ENCODE data around the gene HACE1. TPM values are rescaled to one million over a fixed set of nuclear protein-coding genes. Genes with fewer than 3 reads are reported as not detected.

Gene HACE1
- polyA plus RNA-seq, 3 donors: 2.7 to 3.9 (median 3.4) TPM

DNA sequence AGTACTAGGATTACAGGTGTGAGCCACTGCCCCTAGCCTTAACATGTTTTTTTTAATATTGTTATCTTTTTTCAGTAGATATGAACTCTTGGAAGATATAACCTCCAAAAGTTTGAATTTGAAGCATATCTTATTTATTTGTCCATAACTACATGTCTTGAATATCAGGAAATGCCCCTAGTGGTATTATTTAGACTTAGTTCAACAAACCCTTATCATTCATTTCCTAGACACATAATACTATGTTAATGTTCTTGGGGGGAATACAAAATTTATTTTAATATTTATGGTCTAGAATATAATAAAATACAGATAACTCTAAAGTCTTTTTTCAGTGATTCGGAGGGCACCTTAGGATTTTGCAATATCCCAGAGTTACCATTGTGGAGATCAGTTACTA, 160.7 kb downstream of the HACE1 start:
- intact Hi-C loops (cut with micrococcal nuclease): no loop called here
- no peaks in the 10 kb centered on the region for H4K20me1 ChIP-seq (ENCODE audit: insufficient read depth, low read length)
- no peak overlapping the region for H3K9ac ChIP-seq (ENCODE audit: insufficient read depth, low read length, poor library complexity, severe bottlenecking)
- TF ChIP-seq, protein P1, sequence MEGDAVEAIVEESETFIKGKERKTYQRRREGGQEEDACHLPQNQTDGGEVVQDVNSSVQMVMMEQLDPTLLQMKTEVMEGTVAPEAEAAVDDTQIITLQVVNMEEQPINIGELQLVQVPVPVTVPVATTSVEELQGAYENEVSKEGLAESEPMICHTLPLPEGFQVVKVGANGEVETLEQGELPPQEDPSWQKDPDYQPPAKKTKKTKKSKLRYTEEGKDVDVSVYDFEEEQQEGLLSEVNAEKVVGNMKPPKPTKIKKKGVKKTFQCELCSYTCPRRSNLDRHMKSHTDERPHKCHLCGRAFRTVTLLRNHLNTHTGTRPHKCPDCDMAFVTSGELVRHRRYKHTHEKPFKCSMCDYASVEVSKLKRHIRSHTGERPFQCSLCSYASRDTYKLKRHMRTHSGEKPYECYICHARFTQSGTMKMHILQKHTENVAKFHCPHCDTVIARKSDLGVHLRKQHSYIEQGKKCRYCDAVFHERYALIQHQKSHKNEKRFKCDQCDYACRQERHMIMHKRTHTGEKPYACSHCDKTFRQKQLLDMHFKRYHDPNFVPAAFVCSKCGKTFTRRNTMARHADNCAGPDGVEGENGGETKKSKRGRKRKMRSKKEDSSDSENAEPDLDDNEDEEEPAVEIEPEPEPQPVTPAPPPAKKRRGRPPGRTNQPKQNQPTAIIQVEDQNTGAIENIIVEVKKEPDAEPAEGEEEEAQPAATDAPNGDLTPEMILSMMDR (IDR thresholded peaks at IDR 0.05): no peak
- H3K9me3 ChIP-seq (replicated peaks in 1 of 2; ENCODE audit: control insufficient read depth in 1 of 2, insufficient read depth in 1 of 2, low read length in 2 of 2): no peaks in the 10 kb centered on the region
- no CpG with 5 or more reads among the region's 1 CpG for WGBS (ENCODE audit: insufficient coverage)
- H3K4me2 ChIP-seq (replicated peaks; ENCODE audit: extremely low read depth, low read length, poor library complexity, severe bottlenecking): no peak overlapping the region
- H3K27ac Mint-ChIP-seq: no peak overlapping the region
- no peak for DNase-seq
- no peak overlapping the region for H2AFZ ChIP-seq (ENCODE audit: insufficient read depth, low read depth, low read length, poor library complexity, severe bottlenecking)
- H3K4me1 Mint-ChIP-seq: peaks cover 6% of the 10 kb centered on the region
- no peaks in the 10 kb centered on the region for H3K27me3 ChIP-seq (ENCODE audit: control insufficient read depth in 2 of 2, insufficient read depth in 2 of 2, low read length in 2 of 2)
- no peak overlapping the region for H3K27ac ChIP-seq (ENCODE audit: low read depth in 1 of 2, low read length in 2 of 2)
- no peaks in the 10 kb centered on the region for H3K36me3 ChIP-seq (replicated peaks in 1 of 2; ENCODE audit: control insufficient read depth in 1 of 2, insufficient read depth in 2 of 2, low read length in 2 of 2)
- H3K4me1 ChIP-seq (ENCODE audit: control insufficient read depth in 1 of 2, insufficient read depth in 2 of 2, low read length in 2 of 2): no peaks in the 10 kb centered on the region
- peaks cover 0 to 1% (median 0%) of the 10 kb centered on the region in 3 donors for H3K27me3 Mint-ChIP-seq (ENCODE audit: low read depth in 3 of 3)
- no peak overlapping the region for H3K4me3 Mint-ChIP-seq
- H3K79me2 ChIP-seq (ENCODE audit: insufficient read depth, low read length): no peaks in the 10 kb centered on the region
- no peak overlapping the region for H3K4me3 ChIP-seq (replicated peaks in 1 of 3; ENCODE audit: low read depth in 2 of 3, low read length in 3 of 3)
- no peaks in the 10 kb centered on the region for H3K36me3 Mint-ChIP-seq
- no peaks in the 10 kb centered on the region for H3K9me3 Mint-ChIP-seq

DNA sequence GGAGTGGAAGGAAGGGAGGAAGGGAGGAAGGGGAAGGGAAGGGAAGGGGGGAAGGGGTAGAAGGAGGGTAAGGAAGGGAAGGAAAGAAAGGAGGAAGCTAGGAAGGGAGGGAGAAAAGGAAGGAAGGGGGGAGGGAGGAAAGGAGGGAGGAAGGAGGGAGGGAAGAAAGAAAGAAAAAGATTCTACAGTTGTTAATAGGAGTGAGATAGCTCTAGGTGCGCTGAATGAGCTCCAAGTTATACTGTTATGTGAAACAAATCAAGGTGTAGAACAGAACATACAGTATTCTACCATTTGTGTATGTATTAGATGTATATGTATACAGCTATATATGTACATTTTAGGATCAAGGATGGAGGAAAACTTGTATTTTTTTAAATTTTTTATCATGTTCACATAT, 167.7 kb downstream of the HACE1 start:
- WGBS (ENCODE audit: insufficient coverage): no CpG with 5 or more reads among the region's 1 CpG
- peaks cover 0 to 4% (median 0%) of the 10 kb centered on the region in 7 donors for H3K9me3 Mint-ChIP-seq
- Histone ChIP-seq H2AFZ (ENCODE audit: insufficient read depth, low read depth, low read length, poor library complexity, severe bottlenecking) (no peak overlapping the region), H4K20me1 (ENCODE audit: insufficient read depth, low read length) (no peaks in the 10 kb centered on the region), H3K9me3 (replicated peaks in 1 of 2; ENCODE audit: control insufficient read depth in 1 of 2, insufficient read depth in 1 of 2, low read length in 2 of 2) (no peaks in the 10 kb centered on the region), H3K9ac (ENCODE audit: insufficient read depth, low read length, poor library complexity, severe bottlenecking) (no peak overlapping the region), H3K36me3 (replicated peaks in 1 of 2; ENCODE audit: control insufficient read depth in 1 of 2, insufficient read depth in 2 of 2, low read length in 2 of 2) (no peaks in the 10 kb centered on the region), H3K79me2 (ENCODE audit: insufficient read depth, low read length) (no peaks in the 10 kb centered on the region), H3K4me3 (replicated peaks in 1 of 3; ENCODE audit: low read depth in 2 of 3, low read length in 3 of 3) (no peak overlapping the region), H3K27me3 (ENCODE audit: control insufficient read depth in 2 of 2, insufficient read depth in 2 of 2, low read length in 2 of 2) (no peaks in the 10 kb centered on the region), H3K4me1 (ENCODE audit: control insufficient read depth in 1 of 2, insufficient read depth in 2 of 2, low read length in 2 of 2) (no peaks in the 10 kb centered on the region), H3K27ac (ENCODE audit: low read depth in 1 of 2, low read length in 2 of 2) (no peak overlapping the region), H3K4me2 (replicated peaks; ENCODE audit: extremely low read depth, low read length, poor library complexity, severe bottlenecking) (no peak overlapping the region)
- H3K4me3 Mint-ChIP-seq: no peak overlapping the region
- DNase-seq: no peak
- no peak overlapping the region for H3K27ac Mint-ChIP-seq
- H3K27me3 Mint-ChIP-seq (ENCODE audit: low read depth in 3 of 3): peaks cover 0 to 1% (median 0%) of the 10 kb centered on the region in 3 donors
- TF ChIP-seq, protein P1 (IDR thresholded peaks at IDR 0.05): no peak
- H3K36me3 Mint-ChIP-seq: no peaks in the 10 kb centered on the region
- peaks cover 6% of the 10 kb centered on the region for H3K4me1 Mint-ChIP-seq
- intact Hi-C loops (cut with micrococcal nuclease): no loop called here

Data from CD14-positive monocyte (primary cell).